COLO668 (cell line): Measurements from ENCODE around the gene SUMF1.

Source experiments
- DNase-seq: peaks from one replicate; lab custom pipeline; 2025; ENCODE audit not compliant: unreplicated experiment; lab: John Stamatoyannopoulos, UW

SUMF1 gene

DNA sequence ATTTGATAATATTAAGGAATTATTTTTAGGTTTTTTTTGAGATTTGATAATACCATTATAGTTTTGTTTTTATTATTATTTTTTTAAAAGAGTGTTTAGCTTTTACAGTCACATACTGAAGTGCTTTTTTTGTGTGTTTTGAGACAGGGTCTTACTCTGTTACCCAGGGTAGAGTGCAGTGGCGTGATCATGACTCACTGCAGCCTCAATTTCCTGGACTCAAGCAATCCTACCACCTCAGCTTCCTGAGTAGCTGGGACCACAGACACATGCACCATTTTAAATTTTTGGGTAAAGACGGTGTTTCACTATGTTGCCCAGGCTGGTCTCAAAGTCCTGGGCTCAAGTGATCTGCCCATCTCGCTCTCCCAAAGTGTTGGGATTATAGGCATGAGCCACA, 73.0 kb downstream of the SUMF1 start:
- DNase-seq, result no peak

DNA sequence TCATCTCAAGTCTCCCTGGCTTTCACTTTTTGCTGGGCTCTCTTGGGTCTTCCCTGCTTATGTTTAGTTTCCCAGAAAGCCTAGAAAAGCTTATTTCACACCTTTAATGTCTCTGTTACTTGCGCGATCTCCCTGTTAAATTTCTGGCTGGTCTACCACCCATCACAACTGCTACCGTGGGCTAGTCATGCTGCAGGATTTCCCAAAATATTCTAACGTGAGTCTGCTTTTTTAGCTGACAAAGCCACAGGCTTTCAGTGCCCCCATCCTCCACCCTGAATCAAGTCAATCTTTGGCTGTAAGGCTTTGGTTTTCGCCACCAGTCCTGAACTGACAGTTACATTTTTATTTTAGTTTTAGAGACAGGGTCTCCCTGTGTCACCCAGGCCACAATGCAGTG, 74.1 kb downstream of the SUMF1 start:
- DNase-seq, result no peak

DNA sequence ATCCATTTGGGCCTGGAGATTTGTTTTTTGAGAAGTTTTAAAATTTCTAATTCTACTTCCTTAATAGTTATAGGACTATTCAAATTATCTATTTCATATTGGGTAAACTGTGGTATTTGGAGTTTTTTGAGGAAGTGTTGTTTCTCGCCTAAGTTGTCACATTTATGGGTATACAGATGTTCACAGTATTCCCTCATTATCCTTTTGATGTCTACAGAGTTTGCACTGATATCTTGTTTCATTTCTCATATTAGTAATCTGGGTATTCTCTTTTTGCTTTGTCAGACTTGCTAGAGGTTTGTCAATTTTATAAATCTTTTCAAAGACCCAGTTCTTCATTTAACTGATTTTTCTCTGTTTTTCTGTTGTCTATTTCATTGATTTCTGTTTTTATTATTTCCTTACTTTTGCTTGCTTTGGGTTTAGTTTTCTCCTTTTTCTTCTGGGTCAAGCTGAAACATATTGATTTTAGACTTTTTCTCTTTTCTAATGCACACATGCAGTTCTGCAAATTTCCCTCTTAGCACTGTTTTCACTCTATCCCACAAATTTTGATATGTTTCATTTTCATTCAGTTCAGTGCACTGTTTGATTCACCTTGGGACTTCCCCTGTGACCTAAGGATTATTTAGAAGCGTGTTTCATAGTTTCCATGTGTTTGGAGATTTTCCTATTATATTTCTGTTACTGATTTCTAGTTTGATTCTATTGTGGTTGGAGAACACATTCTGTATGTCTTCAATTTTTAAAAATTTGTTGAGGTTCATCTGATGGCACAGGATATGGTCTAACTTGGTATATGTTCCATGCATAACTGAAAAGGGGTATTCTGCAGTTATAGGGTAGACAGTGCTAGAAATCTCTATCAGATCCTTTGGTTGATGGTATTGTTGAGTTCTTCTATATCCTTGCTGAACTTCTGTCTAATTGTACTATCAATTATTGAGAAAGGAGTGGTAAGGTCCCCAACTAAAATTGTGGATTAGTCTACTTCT, 79.6 kb downstream of the SUMF1 start:
- no peak for DNase-seq

DNA sequence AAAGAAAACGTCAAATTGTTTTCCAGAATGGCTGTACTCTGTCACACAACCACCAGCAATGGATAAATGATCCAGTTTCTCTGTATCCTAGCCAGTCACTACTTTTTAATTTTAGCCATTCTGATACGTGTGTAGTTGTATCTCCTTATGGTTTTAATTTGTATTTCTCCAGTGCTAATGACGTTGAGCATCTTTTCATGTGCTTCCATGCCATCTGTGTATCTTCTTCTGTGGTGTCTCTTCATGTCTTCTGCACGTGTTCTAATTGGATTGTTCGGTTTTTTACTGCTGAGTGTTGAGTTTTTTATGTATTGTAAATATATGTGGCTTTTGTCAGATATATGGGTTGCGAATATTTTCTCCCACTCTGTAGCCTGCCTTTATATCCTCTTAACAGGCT, 81.9 kb downstream of the SUMF1 start:
- no peak for DNase-seq

DNA sequence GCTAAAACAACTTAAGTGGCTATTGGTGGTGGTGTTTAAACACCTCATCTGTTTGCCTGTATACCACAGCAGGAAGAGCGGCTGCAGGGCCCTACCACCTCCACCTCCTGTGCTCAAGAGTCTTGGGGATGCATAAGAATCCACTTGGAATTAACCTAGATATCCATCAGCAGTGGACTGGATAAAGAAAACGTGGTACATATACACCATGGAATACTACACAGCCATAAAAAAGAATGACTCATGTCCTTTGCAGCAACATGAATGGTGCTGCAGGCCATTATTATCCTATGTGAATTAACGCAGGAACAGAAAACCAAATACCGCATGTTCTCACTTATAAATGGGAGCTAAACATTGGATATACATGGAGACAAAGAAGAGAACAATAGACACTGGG, 87.1 kb downstream of the SUMF1 start:
- no peak for DNase-seq

DNA sequence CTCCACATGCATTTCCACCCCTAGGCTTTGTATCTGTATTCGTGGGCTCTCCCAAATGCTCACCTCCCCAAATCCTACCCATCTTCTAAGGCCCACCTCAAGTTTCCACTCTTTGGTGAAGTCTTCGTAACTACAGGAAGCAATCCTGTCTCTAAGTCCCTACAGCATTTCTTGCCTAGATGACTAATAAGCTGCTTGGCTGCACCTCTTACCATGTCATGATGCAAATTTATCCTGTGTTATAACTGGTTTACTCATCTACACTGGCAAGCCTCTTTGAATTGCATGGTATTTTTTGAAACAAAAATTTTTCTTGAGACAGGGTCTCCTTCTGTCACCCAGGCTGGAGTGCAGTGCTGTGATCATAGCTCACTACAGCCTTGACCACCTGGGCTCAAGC, 90.6 kb downstream of the SUMF1 start:
- no peak for DNase-seq

DNA sequence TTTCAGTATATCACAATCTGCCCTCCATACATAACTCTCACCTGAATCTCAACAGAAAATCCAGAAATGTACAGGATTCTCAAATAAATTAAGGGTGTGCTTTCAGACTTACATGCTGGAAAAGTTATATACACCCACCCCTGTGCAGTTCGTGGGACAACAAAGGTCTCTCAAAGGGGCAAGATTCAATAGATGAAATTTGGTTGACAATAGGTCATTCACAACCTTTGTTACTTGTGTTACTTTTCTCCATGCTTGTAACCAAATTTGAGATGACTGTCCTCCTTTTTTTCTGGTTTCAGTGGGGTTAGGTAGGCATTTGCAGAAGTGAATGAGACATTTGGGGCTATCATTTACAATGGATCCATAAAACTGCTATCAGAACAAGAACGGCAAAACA, 91.2 kb downstream of the SUMF1 start:
- DNase-seq, result no peak

DNA sequence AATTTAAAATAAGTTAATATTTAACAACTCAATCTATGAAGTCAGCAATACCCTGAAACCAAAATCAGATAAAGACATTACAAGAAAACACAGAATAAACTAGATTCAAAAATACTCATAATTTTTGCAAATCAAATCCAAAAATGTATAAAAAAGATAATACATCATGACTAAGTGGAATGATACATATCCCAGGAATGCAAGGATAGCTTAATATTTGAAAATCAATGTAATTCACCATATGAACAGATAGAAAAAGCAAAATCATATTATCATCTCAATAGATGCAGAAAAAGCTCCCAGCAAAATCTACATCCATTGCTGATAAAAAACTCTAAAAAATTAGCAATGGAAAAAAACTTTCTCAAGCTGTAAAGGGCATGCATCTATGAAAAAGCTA, 93.4 kb downstream of the SUMF1 start:
- DNase-seq, result no peak

DNA sequence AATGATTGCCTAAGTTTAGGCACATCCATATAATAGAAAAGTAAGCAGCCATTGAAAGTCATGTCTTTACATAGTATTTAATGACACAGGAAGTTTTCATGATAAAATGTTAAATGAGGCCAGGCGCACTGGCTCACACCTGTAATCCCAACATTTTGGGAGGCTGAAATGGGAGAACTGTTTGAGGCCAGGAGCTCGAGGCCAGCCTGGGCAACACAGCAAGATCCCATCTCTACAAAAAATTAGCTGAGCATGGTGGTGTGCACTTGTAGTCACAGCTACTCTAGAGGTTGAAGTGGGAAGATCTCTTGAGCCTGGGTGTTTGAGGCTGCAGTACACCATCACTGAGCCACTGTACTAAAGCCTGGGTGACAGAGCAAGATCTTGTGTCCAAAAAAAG, 104.5 kb downstream of the SUMF1 start:
- no peak for DNase-seq

DNA sequence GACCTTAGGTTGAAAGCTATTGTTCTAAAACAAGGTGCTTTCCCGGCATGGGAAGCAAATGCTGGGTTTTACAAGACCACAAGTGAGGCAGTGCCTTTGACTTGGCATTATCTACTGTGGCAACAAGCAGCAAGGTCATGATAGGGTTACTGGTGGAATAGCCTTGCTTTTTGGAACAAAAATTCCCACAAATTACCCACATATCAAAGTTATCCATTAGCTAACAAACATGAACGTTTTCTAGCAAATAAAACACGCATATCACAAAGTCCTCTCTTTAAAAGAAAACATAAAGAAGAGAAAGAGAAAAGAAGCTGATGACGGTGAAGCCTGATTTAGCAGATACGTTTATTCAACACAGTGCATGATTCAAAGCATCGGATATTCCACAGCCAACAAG, 106.3 kb downstream of the SUMF1 start:
- no peak for DNase-seq

DNA sequence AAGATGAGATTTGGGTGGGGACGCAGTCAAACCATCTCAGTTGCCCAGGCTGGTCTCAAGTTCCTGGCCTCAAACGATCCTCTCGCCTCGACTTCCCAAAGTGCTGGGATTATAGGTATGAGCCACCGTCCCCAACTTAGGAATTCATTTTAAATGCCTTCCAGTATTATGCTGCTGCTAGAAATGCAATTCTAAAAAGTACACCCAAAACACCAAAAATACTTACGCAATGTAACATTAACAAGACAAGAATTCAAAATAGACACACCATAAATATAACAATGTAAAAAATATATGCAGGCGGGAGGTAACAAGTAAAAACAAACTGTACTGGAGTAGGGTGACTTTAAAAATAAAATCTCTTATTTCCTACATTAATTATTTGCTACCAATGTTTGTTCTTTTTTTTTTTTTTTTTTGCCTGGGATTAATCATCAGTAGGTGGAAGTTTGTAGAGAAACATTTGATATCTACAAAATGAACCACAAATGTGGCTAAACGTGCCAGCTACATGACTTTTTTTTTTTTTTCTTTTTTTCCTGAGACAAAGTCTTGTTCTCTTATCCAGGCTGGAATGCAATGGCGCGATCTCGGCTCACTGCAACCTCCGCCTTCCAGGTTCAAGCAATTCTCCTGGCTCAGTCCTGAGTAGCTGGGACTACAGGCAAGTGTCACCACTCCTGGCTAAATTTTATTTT, 107.1 kb downstream of the SUMF1 start:
- no peak for DNase-seq

DNA sequence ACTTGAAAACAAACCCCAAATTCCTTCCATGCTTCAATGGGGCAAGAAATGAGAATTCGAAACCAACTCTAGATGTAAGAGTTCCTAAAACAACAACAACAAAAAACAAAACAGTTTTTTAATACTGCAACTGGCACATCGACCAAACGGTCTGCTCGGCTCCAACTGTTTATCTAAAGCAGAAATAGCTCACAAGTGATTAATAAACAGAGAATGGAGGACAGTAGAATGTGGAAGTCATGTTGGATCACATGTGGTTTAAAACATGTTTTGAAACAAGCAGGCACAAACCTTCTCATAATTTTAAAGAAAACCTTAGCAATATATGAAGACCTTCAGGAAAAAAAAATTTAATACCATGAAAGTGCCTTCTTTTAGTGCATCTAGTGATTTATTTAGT, 108.8 kb downstream of the SUMF1 start:
- no peak for DNase-seq

DNA sequence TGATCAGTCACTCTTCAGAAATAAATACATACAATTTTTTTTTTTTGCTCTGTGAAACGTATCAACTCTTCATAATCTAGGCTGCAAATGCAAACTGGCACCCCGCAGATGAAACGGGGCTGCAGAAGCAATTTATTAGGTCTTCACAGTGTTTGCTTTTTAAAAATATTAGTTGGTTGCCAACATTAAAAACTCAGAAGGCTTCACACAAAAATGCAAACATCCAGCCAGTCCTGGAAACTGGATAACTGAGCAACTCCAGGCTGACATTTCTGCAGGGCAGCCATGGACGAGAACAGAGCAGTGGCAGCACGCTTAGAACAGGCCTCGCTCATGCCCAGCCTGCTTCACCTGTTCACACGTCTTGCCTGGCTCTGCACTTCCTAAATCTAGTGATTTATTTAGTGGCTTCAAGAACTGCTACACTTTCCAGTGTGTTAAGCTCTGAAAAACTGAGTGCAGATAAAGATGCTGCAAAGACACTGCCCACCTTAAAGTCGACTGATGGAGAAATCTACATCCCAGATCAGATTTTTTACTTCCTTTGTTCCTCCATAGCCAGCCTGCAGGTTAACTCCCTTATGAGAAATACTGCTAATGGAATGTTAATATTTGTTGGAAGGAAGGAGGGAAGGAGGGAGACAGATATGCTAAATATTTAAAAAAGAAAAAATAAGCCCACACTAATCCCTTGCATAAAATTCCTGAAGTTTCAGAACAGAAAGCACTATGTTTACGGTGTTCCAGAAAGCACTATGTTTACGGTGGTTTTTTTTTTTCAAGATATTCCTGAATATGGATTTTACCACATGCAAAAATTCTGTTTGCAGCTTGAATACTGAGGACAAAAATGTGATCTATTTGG, 110.3 kb downstream of the SUMF1 start:
- DNase-seq, result no peak

DNA sequence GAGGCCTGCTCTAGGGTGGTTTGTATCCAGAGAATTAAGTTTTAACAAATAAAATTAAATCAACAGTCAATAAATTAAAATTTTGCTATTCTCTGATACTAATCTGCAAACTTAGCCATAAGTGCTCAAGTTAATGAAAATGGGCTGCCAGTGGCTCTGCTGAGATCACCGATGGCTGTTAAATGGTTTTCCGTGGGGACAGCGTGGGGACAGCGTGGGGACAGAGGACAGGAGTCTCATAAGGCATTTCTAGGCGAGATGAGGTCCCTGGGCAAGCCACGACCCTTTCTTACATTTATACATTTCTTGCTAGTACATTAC, 110.9 kb downstream of the SUMF1 start:
- no peak for DNase-seq

DNA sequence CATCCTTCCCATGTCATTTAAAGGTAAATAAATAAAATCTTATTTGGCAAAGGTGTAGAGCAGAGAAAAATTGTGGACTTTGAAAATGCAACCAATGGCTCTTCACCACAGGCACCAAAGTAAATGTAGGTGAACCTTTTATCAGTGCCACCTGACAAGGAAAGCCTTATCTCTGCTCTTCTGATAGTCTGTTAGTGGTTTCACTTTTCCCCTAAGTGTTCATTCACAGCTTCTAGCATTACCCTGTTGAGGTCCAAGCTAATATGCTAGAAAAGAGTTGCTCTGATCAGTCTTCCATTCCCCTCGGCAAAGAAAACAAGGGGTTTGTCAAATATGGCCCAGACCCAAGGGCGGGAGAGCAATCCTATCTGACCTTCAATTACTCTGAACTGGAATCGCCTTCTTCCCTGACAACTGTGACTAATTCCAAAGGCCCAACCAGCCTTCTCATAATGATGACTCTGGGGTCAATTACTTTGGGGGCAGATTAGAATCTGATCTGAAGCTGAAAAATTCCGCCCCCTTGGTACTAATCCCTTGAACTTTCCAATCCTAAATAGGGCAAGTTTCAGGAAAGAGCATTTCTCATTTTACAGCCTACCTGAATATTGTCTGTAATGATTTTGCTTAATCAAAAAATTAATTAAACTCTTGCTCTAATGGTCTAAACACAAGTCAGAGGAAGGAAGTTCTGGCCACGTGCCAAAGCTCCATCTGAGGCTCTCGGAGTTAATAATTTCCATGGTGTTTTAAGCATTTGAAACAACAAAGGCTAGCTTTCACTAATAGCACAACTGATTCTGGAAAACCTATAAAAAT, 111.5 kb downstream of the SUMF1 start:
- no peak for DNase-seq

DNA sequence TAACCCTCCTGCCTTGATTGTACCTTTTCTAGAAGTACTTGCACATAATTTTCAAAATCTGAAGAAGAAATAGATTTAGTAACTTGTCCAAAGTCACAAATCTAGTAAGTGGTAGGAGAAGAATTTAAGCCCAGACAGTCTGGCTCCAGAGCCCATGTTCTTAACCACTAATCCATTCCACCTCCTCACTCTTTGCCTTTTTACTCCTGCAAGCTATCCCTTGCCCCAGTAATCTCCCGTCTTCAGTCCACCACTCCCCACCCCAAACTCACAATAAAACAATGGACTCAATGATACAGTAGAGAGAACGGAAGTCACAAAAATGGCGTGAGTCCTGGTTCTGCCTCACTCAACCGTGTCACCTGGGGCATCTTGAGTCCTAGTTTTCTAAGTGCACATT, 115.2 kb downstream of the SUMF1 start:
- DNase-seq, result no peak

DNA sequence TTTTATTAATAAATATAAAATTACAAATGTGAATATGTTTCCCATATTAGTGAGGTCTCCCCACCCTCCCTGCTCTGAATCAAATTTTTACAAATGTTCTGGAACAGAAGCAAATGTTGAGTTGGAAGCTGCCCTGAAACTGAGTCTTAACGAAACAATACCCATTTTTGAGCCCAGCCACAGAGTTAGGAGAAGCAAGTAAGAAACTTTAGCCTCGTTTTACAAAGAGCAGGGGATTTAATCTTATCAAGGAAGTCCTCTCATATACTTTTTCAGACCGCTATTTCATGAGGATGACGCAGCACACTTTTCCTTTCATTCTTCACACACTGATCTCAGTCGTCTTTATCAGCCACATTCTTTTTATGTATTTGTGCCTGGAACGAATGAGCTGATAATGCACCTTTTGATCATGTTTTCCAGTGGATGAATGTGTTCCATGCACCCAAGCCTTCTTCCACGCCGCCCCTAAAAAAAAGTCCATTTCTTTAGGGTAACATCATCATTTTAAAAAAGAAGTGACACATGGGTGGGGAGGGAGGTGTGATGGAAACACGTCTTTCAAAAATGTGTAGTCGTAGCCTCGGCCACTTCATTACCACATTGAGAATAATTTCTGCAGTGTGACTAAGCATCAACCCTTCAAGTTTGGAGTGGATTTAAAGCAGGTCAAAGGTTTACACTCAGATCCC, 115.8 kb downstream of the SUMF1 start:
- no peak for DNase-seq

DNA sequence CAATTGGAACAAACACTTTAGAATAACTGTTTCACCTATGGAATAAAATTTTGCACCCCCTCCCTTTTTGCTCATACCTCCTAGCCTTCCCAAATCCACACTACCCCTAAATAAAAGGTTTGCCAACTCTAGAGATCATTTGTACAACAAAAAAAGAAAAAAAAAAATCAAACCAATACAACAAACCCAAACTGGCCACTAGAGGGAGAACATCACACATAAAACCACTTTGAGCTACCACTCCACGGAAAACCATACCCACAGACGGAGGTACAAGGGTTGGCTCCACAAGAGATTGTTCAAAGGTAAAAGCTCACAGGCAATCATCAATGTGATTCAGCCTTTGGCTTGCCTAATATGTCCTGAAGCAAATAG, 116.3 kb downstream of the SUMF1 start:
- no peak for DNase-seq

DNA sequence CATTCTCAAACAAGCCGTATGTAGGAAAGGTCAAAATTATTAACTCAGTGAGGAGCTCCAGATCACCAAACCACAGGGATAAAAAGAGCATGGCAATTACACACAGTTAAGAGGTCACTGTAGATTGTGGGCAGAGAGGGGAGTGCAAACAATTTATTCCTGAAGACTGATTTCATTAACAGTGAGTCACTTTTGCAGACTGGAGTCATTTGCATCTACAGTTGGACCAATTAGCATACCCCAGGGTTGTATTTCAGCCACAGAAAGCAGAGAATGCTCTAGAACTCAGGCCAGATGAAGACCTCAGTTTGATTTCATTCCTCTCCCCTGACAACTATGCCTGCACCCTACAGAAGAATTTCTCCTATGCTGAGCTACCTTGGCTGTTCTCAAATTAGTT, 123.8 kb downstream of the SUMF1 start:
- no peak for DNase-seq

DNA sequence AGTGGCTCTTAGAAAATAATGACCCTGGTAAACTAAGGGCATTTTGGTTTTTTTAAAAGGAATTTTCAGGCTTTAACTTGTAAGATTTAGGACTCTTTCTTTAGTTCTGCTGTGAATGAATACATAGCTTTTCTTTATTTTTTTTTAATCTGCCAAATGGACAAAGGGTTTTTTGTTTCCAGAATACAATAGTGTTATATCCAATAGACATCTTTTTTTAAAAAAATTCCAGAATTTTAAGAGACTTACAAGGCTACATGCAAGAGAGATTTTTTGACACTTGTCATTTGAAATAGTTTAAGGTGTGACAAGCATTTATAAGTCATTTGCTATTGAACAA, 125.8 kb downstream of the SUMF1 start:
- DNase-seq, result no peak
